ENCODE data around the gene ANGEL1. TPM values are rescaled to one million over a fixed set of nuclear protein-coding genes. Genes with fewer than 3 reads are reported as not detected.

ANGEL1 gene, protein sequence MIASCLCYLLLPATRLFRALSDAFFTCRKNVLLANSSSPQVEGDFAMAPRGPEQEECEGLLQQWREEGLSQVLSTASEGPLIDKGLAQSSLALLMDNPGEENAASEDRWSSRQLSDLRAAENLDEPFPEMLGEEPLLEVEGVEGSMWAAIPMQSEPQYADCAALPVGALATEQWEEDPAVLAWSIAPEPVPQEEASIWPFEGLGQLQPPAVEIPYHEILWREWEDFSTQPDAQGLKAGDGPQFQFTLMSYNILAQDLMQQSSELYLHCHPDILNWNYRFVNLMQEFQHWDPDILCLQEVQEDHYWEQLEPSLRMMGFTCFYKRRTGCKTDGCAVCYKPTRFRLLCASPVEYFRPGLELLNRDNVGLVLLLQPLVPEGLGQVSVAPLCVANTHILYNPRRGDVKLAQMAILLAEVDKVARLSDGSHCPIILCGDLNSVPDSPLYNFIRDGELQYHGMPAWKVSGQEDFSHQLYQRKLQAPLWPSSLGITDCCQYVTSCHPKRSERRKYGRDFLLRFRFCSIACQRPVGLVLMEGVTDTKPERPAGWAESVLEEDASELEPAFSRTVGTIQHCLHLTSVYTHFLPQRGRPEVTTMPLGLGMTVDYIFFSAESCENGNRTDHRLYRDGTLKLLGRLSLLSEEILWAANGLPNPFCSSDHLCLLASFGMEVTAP
- 8.6 to 13.8 TPM (median 9.6 TPM) in 3 replicates for total RNA-seq
- long read RNA-seq, full-length matches to known transcripts: 16 of 23 reads
- long read RNA-seq, partial matches to known transcripts: 1 of 23 reads
- long read RNA-seq, other reads (novel, unspliced or antisense): 6 of 23 reads

- H3K4me1 Mint-ChIP-seq (ENCODE audit: low read depth): peaks cover 20% of the 10 kb centered on the region
Observed at GRCh38 chr14:76812422-76813383, at the start of gene ANGEL1. Gene ANGEL1 (minus strand): TSS chr14:76812882. CDS start chr14:76812827, 55 bp downstream.

GRCh38 chr14:76861574-76862255, 49.0 kb upstream of the ANGEL1 start:
- H3K27ac Mint-ChIP-seq (ENCODE audit: unreplicated experiment): no peak overlapping the region
- H3K4me3 Mint-ChIP-seq (ENCODE audit: unreplicated experiment): no peak overlapping the region
- peaks cover 10% of the 10 kb centered on the region for H3K4me1 Mint-ChIP-seq (ENCODE audit: low read depth)
- no peak for DNase-seq (ENCODE audit: low spot score)
- no peak for TF ChIP-seq CTCF (IDR thresholded peaks at IDR 0.05)
- H3K27me3 Mint-ChIP-seq (ENCODE audit: low read depth): peaks cover 39% of the 10 kb centered on the region
- no peaks in the 10 kb centered on the region for H3K9me3 Mint-ChIP-seq (ENCODE audit: low read depth)
- H3K36me3 Mint-ChIP-seq (ENCODE audit: low read depth): no peaks in the 10 kb centered on the region

More at GRCh38 chr14:76812422-76813383, at the start of gene ANGEL1:
- peak; percentile 97 for DNase-seq (ENCODE audit: low spot score)
- peaks cover 4% of the 10 kb centered on the region for H3K36me3 Mint-ChIP-seq (ENCODE audit: low read depth)
- peak within 1 kb of the TSS; percentile 92 for H3K4me3 Mint-ChIP-seq (ENCODE audit: unreplicated experiment)
- no peak for TF ChIP-seq CTCF (IDR thresholded peaks at IDR 0.05)
- H3K27me3 Mint-ChIP-seq (ENCODE audit: low read depth): no peaks in the 10 kb centered on the region
- peak within 1 kb of the TSS; percentile 83 for H3K27ac Mint-ChIP-seq (ENCODE audit: unreplicated experiment)
- no peaks in the 10 kb centered on the region for H3K9me3 Mint-ChIP-seq (ENCODE audit: low read depth)

GRCh38 chr14:76856769-76857168, 44.1 kb upstream of the ANGEL1 start:
- no peak overlapping the region for H3K27ac Mint-ChIP-seq (ENCODE audit: unreplicated experiment)
- peaks cover 33% of the 10 kb centered on the region for H3K27me3 Mint-ChIP-seq (ENCODE audit: low read depth)
- H3K9me3 Mint-ChIP-seq (ENCODE audit: low read depth): no peaks in the 10 kb centered on the region
- no peak for TF ChIP-seq CTCF (IDR thresholded peaks at IDR 0.05)
- H3K4me3 Mint-ChIP-seq (ENCODE audit: unreplicated experiment): no peak overlapping the region
- H3K36me3 Mint-ChIP-seq (ENCODE audit: low read depth): no peaks in the 10 kb centered on the region
- H3K4me1 Mint-ChIP-seq (ENCODE audit: low read depth): no peaks in the 10 kb centered on the region
- DNase-seq (ENCODE audit: low spot score): no peak

DNA sequence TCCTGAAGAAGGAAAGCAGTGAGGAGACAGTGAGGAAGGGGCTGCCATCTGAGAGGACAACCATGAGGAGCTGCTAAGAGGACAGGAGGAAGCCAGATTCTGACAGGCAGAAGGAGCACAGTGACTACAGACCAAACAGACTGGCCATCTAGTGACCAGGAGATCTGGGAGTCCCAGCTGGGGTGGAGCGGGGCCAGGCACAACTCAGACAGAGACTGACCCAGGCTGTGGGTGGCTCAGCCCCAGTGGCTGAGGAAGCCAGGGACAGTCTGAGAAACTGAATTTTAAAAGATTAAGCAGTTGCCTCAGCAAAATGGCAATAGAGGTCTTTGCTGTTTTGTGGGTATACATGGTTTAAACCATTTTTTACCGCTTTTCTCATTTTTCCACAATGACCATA, 42.4 kb upstream of the ANGEL1 start:
- DNase-seq (ENCODE audit: low spot score): no peak
- Mint-ChIP-seq H3K9me3 (ENCODE audit: low read depth) (no peaks in the 10 kb centered on the region), H3K4me3 (ENCODE audit: unreplicated experiment) (no peak overlapping the region), H3K27me3 (ENCODE audit: low read depth) (peaks cover 23% of the 10 kb centered on the region), H3K36me3 (ENCODE audit: low read depth) (no peaks in the 10 kb centered on the region), H3K4me1 (ENCODE audit: low read depth) (no peaks in the 10 kb centered on the region), H3K27ac (ENCODE audit: unreplicated experiment) (no peak overlapping the region)
- no peak for TF ChIP-seq CTCF (IDR thresholded peaks at IDR 0.05)

Measured in chondrocyte (in vitro differentiated cells).